HepG2 (cell line): ENCODE results near the gene PXK. TPM values are rescaled to one million over a fixed set of nuclear protein-coding genes. Genes with fewer than 3 reads are reported as not detected.
A peak's percentile ranks its signal among the peaks of the same experiment; 100 is the strongest.

Experiments
- AGO1 ChIP-seq: fragments of 200-400 bp; formaldehyde crosslinking; IDR thresholded peaks from 2 replicates; pipeline ENCODE4 v1.6.1; 2017; ENCODE audit warnings: mild to moderate bottlenecking, low read depth, low read length, moderate library complexity; ENCODE audit not compliant: poor library complexity, severe bottlenecking
- ATF1 ChIP-seq: IDR thresholded peaks from 2 replicates; pipeline ENCODE4 v1.6.1; 2016; ENCODE audit warnings: mild to moderate bottlenecking, control low read depth
- ATF5 ChIP-seq: sonication (generic); formaldehyde crosslinking; IDR thresholded peaks from 2 replicates; pipeline ENCODE4 v1.4.0; 2020; ENCODE audit warnings: mild to moderate bottlenecking, low read depth, missing genetic modification reagents
- CEBPZ ChIP-seq: IDR thresholded peaks from 2 replicates; pipeline ENCODE4 v1.6.1; 2012; ENCODE audit warnings: low read length, improper control_type of control experiment
- E2F1 ChIP-seq: sonication (generic); formaldehyde crosslinking; IDR thresholded peaks from 2 replicates; pipeline ENCODE4 v1.5.0; 2020; ENCODE audit warnings: missing genetic modification reagents
- ELF4 ChIP-seq: sonication (generic); formaldehyde crosslinking; IDR thresholded peaks from 2 replicates; pipeline ENCODE4 v1.5.0; 2020; ENCODE audit warnings: missing genetic modification reagents, mild to moderate bottlenecking, moderate library complexity, borderline replicate concordance
- GZF1 ChIP-seq: sonication (generic); formaldehyde crosslinking; IDR thresholded peaks from 2 replicates; pipeline ENCODE4 v1.5.1; 2020; ENCODE audit warnings: mild to moderate bottlenecking, missing genetic modification reagents
- HNRNPL ChIP-seq: fragments of 200-400 bp; formaldehyde crosslinking; IDR thresholded peaks from 2 replicates; pipeline ENCODE4 v1.6.1; 2017; ENCODE audit warnings: mild to moderate bottlenecking, low read depth, low read length
- IRF1 ChIP-seq: sonication (generic); formaldehyde crosslinking; IDR thresholded peaks from 2 replicates; pipeline ENCODE4 v1.4.0; 2020; ENCODE audit warnings: low read depth, mild to moderate bottlenecking, missing genetic modification reagents
- ISL2 ChIP-seq: sonication (generic); formaldehyde crosslinking; IDR thresholded peaks from 2 replicates; pipeline ENCODE4 v1.5.0; 2020; ENCODE audit warnings: missing genetic modification reagents
- MTF1 ChIP-seq: sonication (generic); formaldehyde crosslinking; IDR thresholded peaks from 2 replicates; pipeline ENCODE4 v1.5.0; 2020; ENCODE audit warnings: missing genetic modification reagents
- MXD1 ChIP-seq: sonication (generic); formaldehyde crosslinking; IDR thresholded peaks from 2 replicates; pipeline ENCODE4 v1.4.0; 2020; ENCODE audit warnings: mild to moderate bottlenecking, missing genetic modification reagents
- RBM22 ChIP-seq: fragments of 200-400 bp; formaldehyde crosslinking; optimal IDR thresholded peaks from 2 replicates; pipeline ENCODE3; 2017; ENCODE audit warnings: mild to moderate bottlenecking, low read length, moderate library complexity
- SMARCC2 ChIP-seq: fragments of 450-650 bp; IDR thresholded peaks from 2 replicates; pipeline ENCODE4 v1.6.1; 2017; ENCODE audit warnings: antibody characterized with exemption, mild to moderate bottlenecking
- TGIF2 ChIP-seq: IDR thresholded peaks from 2 replicates; pipeline ENCODE4 v1.6.1; 2016; ENCODE audit warnings: control low read depth, missing compliant biosample characterization
- THAP7 ChIP-seq: sonication (generic); formaldehyde crosslinking; IDR thresholded peaks from 2 replicates; pipeline ENCODE4 v1.8.1; 2023; ENCODE audit warnings: mild to moderate bottlenecking, missing genetic modification reagents
- ZNF143 ChIP-seq: sonication (generic); formaldehyde crosslinking; IDR thresholded peaks from 2 replicates; pipeline ENCODE4 v1.4.0; 2020; ENCODE audit warnings: missing genetic modification reagents
- ZNF224 ChIP-seq: sonication (generic); formaldehyde crosslinking; IDR thresholded peaks from 2 replicates; pipeline ENCODE4 v1.5.0; 2020; ENCODE audit warnings: mild to moderate bottlenecking, missing genetic modification reagents
- ZNF24 ChIP-seq: fragments of 450-650 bp; IDR thresholded peaks from 2 replicates; pipeline ENCODE4 v1.6.1; 2017; ENCODE audit warnings: antibody characterized with exemption, mild to moderate bottlenecking
- ZNF274 ChIP-seq: sonication (generic); formaldehyde crosslinking; IDR thresholded peaks from 2 replicates; pipeline ENCODE4 v1.5.1; 2020; ENCODE audit warnings: mild to moderate bottlenecking, missing genetic modification reagents
- ZNF333 ChIP-seq: sonication (generic); formaldehyde crosslinking; IDR thresholded peaks from 2 replicates; pipeline ENCODE4 v1.4.0; 2020; ENCODE audit warnings: mild to moderate bottlenecking, missing genetic modification reagents, borderline replicate concordance
- ZNF788 ChIP-seq: sonication (generic); formaldehyde crosslinking; IDR thresholded peaks from 2 replicates; pipeline ENCODE4 v1.5.0; 2020; ENCODE audit warnings: mild to moderate bottlenecking, missing genetic modification reagents, borderline replicate concordance
- ZZZ3 ChIP-seq: sonication (generic); formaldehyde crosslinking; IDR thresholded peaks from 2 replicates; pipeline ENCODE4 v1.4.0; 2020; ENCODE audit warnings: missing genetic modification reagents, mild to moderate bottlenecking, borderline replicate concordance
- polyA plus RNA-seq, 8 experiments: library from polyadenylated mRNA; depleted of rRNA in 3 of 8; stranded (reverse) in 7 of 8; unstranded in 1 of 8; fragments of >200 nt; fragmentation: Illumina TruSeq in 4 of 8; extraction: Trizol in 4 of 8; gene quantifications; 2 replicates each; pipeline versions ENCODE4 v1.2.1 to v1.2.3, GENCODE V29; 2011 to 2016; ENCODE audit warnings: low read depth in 4 of 8, missing spikeins in 1 of 8, mixed read lengths in 1 of 8; ENCODE audit not compliant: insufficient read depth in 1 of 8
- total RNA-seq, 5 experiments: library from RNA; depleted of rRNA; stranded (reverse); fragments of >200 nt; fragmentation: Illumina TruSeq; extraction: Trizol; gene quantifications; 2 replicates each; pipeline ENCODE4 v1.2.3, GENCODE V29; 2016; ENCODE audit warnings: low read depth in 1 of 5

Gene PXK
- total and polyA plus RNA-seq, 2 of the 13 experiments (the other 11 are each of a cell fraction or from before 2014, with no cell fraction given): 6.4 to 18.6 TPM

GRCh38 chr3:58433400-58434167, 100.9 kb downstream of the PXK start, which contains the start of gene PDHB (continued):
- TF ChIP-seq MTF1 (CRISPR knock-in tag) (peak; percentile 29; the same call in 1 of the 2 replicates), E2F1 (peak; percentile 48; the same call in 1 of the 2 replicates), ZNF788 (peak; percentile 82), ISL2 (CRISPR knock-in tag) (peak; percentile 59), IRF1 (CRISPR knock-in tag) (no peak), THAP7 (CRISPR knock-in tag) (peak; percentile 97), TGIF2 (CRISPR knock-in tag) (peak; percentile 87), HNRNPL (peak; percentile 78), ELF4 (no peak), ZNF143 (CRISPR knock-in tag) (peak; percentile 81), MXD1 (CRISPR knock-in tag) (peak; percentile 81), RBM22 (peak; percentile 78), ATF1 (CRISPR knock-in tag) (no peak), ZZZ3 (peak; percentile 73; the same call in 1 of the 2 replicates), GZF1 (CRISPR knock-in tag) (peak; percentile 79; the same call in 1 of the 2 replicates), SMARCC2 (no peak), AGO1 (no peak), ZNF24 (no peak), ZNF274 (CRISPR knock-in tag) (peak; percentile 84; the same call in 1 of the 2 replicates), CEBPZ (no peak), ATF5 (peak; percentile 78; the same call in 1 of the 2 replicates), ZNF333 (CRISPR knock-in tag) (peak; percentile 93; the same call in 1 of the 2 replicates), ZNF224 (CRISPR knock-in tag) (no peak)
